RCC 7860 (cell line): Measurements from ENCODE around the gene ATP2B2.

Experiments
- DNase-seq: peaks from one replicate; pipeline ENCODE4 v3.0.0-alpha.2; 2015; ENCODE audit warnings: low spot score
- FAIRE-seq: peaks from 2 replicates; lab custom pipeline; 2012; peaks lifted over from hg19 to GRCh38; lab: Jason Lieb, UNC

Gene ATP2B2

GRCh38 chr3:10454907-10455544 is 50.4 kb downstream of the ATP2B2 start:
- DNase-seq: no peak
- FAIRE-seq: no peak

DNA sequence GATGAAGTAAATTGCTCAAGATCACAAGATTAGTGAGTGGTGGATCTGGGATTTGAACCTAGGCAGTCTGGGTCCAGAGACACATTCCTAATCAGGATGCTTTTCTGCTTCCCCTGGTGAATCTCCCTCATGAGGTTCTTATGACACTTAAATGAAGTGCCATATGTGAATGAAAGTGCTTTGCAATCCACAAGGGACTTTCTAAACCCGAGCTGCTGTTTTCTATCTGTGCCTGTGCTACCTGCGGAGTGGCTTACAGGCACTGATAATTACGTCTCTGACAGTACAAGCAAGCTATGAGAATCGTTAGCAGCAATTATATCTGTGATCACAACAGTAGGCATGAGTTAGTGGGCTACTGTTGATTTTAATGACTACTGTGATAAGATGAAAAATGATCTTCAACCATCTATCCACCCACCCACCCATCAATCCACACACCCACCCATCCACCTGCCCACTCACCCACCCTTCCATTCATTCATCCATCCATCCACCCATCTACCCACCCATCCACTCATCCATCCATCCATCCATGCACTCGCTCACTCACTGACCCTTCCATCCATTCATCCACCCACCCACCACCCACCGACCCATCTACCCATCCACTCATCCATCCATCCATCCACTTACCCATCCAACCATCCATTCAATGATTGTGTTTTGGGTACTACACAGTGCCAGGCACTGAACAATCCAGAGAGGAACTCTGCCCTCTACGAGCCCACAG is 51.8 kb downstream of the ATP2B2 start:
- FAIRE-seq (no peak), DNase-seq (no peak)

DNA sequence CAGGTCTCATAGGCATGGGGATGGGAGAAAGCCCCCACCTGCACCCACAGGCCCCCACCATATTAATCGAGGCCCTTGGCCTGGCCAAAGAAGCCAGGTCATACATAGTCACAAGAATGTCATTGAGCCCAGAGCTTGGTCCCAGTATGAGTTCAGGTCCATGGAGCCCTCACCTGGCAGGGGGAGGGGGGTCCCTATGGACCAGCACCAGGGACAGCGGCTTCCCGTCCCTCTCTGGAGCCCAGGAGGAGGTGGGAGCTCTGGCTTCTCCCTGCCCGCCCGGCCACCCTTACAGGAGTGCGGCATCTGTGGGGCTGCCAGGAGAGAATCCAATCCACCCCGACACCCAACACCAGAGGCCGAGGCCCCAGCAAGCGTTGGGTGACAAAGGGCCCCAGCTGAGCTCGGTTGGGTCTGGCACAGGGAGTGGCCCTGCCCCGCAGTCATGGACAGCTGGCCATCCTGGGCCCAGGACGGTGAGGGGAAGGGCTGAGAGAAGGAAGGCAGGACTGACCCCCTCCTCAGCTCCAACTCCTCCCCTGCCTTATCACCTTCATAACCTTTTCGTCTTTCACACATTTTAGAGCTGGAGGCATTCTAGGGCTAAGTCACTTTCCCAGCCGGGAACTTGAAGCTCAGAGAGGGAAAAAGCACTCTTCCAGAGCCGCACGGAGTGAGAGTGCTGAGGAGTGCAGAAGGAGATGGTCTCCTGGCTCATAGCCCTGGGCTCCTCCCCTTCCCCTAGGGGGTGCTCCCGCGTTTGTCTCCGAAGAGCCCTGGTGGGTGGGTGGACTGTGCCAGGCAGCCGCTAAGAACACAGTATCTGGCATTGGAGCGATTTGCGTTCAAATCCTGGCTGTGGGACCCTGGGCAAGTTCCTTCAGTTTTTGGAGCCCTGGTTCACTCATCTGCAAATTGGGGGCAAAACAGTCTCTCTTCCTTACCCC is 54.6 kb downstream of the ATP2B2 start:
- FAIRE-seq: no peak
- DNase-seq: no peak

- no peak for DNase-seq
- FAIRE-seq: no peak
These were observed 56.0 kb downstream of the ATP2B2 start for GRCh38 chr3:10449436-10449835.

DNA sequence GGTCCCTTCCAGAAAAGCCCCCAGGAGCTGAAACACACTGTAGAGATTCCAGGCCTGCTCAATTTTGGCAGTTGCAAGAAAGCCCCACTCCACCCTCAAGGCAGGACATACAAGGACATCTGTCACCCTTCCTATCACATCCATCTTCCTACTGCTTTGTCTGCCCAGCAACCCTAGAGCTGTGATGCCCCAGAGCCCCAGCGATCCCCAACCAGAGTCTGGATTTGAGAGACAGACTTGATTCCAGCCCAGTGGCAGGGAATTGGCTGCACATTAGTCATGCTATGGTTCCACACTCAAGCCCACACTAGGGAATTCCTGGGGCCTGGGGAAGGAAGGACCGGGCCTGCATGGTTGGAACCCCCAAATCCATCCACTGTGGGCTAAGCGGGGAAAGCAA is 56.8 kb downstream of the ATP2B2 start:
- FAIRE-seq: no peak
- no peak for DNase-seq

- no peak for FAIRE-seq
These were observed 57.7 kb downstream of the ATP2B2 start for GRCh38 chr3:10447527-10448260.

DNA sequence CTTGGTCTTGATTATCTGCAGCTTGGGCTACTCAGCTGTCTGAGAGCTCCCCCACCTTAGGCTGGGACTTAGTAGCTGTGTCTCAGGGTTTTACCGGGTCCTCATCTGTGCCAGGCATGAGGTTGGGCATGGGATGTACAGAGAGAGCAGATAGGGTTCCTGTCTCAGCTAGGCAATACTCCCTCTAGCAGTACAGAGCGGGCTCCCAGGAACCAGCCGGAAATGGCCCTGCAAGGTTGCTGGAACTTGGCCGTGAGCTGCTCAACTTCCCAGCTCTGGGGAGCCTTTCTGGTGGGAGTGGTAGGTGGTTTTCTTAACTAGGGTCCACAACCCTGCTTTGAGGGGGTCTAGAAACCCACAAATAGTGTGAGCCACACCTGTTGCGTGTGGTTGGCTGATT is 58.3 kb downstream of the ATP2B2 start:
- no peak for FAIRE-seq
- DNase-seq: no peak

More at GRCh38 chr3:10447527-10448260, 57.7 kb downstream of the ATP2B2 start:
- no peak for DNase-seq

- no peak for FAIRE-seq
- DNase-seq: no peak
These were observed 59.7 kb downstream of the ATP2B2 start for GRCh38 chr3:10445561-10446175.

DNA sequence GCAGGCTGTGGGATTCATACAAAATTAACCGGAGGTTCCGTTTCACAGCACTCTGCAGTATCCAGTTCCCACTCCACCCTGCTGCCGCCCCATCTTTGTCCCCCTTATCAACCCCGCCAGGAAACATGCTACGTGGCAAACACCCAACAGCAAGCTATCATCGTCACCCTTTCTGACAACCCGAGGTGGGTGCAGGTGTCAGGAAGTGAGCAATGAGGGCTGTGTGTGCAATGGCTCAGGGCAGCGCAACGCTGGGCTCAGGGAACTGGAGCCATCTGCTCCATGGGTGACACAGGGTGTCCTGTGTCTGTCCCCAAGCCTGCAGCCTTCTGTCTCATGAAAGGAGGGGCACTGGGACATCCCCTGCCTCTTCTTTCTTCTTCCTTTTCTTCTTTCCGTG is 60.9 kb downstream of the ATP2B2 start:
- FAIRE-seq: no peak

DNA sequence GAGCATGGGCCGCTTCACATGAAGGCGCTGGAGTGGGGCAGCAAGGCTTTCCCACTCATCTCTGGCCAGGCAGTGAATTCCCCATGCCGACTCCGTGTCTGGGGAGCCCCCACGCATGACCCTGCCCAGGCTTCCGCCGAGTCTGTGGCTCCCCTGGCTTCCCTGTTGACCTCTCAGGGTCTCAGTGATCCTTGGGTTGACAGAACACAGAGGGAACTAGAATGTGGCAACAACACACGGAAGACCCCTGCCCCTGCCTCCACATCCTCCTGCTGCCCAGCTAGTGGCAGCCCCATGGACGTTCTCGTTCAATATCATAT is 61.3 kb downstream of the ATP2B2 start:
- FAIRE-seq (no peak), DNase-seq (no peak)

More for the DNA sequence above, 60.9 kb downstream of the ATP2B2 start:
- no peak for DNase-seq

- no peak for FAIRE-seq
- no peak for DNase-seq
These were observed 61.9 kb downstream of the ATP2B2 start for GRCh38 chr3:10443272-10444109.

DNA sequence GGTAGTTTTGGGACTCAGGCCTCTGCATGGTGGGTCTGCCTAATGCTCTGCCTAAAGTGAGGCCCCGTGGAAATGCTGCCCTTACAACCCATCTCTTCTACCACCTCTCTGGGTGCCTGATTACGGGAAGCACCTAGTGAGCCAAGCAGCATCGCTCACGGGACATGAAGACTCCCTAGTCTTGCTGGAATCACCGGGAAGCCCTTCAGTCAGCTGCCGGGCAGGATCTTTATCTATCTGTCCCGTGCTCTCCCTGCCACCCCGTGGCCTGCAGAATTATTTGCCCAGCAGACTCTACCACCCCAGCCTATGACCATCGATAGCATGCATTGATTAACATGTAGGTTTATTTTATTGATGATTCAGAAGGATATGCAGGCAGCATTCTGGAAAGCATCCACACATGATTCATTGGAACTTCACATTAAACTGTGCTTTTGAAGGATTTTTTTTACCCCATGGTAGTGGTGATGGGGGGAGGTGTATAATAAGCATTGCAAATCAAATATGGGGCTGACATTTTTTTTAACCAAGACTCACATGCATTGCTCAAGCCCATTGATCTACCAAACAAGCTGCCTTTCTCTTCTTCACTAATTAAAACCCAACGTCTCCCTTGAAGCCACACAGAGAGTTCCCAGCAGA is 63.1 kb downstream of the ATP2B2 start:
- no peak for FAIRE-seq
- no peak for DNase-seq

GRCh38 chr3:10440684-10441083 is 64.7 kb downstream of the ATP2B2 start:
- DNase-seq: no peak
- no peak for FAIRE-seq

DNA sequence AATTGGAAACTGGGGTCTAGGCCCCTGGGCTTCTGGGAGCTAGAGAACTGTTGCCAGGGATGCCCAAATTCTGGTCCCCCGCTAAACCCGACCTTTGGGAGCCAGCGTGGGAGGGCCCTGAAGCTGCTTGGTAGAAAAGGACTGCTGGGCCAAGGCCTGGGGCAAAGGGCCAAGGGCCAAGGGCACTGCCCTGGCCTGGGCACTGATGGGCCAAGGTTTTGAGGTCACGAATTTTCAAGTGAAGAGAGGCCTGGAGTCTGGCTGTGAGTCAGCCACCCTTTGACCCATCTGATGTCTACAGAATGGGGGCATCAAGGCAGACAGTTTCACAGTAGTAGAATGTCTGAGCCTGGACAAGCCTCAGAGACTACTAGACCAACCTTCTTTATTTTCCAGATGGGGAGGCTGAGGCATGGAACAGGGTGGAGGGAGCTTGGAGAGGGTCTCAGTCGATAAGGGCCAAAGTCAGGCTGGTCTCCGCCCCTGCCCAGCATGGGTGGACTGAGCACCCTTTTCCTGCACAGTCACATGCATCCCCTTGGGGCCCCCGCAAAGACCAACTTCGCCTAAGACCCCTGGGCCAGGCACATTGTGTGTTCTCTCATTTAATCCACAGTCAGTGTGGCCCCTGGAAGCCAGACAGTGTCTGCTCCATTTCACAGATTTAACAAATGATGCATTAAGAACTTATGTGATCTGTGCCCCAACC is 66.3 kb downstream of the ATP2B2 start:
- no peak for DNase-seq
- no peak for FAIRE-seq

- FAIRE-seq (no peak), DNase-seq (no peak)
These were observed 67.1 kb downstream of the ATP2B2 start for GRCh38 chr3:10437995-10438901.

DNA sequence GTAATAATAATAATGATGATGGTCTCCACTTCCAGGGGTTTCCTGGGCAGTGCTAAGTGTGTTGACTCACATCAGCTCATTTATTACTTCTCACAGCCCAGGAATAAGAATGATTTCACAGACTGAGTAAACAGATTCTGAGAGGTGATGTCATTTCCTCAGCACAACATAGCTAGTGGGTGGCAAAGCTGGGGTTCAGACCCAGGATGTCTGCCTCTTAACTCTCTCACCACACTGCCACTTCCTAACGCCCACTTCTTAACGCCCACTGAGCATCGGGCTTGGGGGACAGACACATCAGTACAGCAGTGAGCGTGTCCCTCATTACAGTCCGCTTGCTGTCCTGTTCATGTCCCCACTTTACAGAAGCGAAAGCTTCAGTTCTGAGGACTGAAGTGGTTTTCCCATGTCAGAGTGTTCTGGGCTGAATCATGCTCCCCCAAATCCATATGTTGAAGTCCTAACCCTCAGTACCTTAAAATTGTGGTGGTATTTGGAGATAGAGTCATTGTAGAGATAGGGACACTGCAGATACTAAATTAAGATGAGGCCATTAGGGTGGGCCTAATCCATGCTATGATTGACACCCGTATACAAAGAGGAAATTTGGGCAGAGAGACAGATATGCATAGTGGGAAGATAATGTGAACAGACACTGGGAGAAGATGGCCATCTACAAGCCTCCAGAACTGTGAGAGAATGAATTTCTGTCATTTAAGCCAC is 68.0 kb downstream of the ATP2B2 start:
- DNase-seq: peak; percentile 17
- no peak for FAIRE-seq

- no peak for FAIRE-seq
- no peak for DNase-seq
These were observed 69.5 kb downstream of the ATP2B2 start for GRCh38 chr3:10435850-10436249.
